PC-9 (cell line): Measurements from ENCODE around the gene RPS15. TPM values are rescaled to one million over a fixed set of nuclear protein-coding genes. Genes with fewer than 3 reads are reported as not detected.

Source experiments
- BruUV-seq: library from RNA; stranded (reverse); fragments of 400-500 nt; replicated peaks from 2 replicates; lab custom pipeline; 2021; lab: Mats Ljungman, UMichigan
- CTCF ChIA-PET: fragments of 300-600 bp; sonication (Branson Sonifier 250); formaldehyde crosslinking; loops from one replicate; lab custom pipeline; 2022; ENCODE audit warnings: antibody characterized with exemption; lab: Charles Lee
- POLR2A ChIA-PET: fragments of 300-600 bp; sonication (Branson Sonifier 250); formaldehyde crosslinking; loops from one replicate; lab custom pipeline; 2022; ENCODE audit warnings: antibody characterized with exemption; ENCODE audit not compliant: unreplicated experiment; lab: Charles Lee
- DNase-seq, 2 experiments: peaks; one replicate each; pipeline versions ENCODE4 v3.0.0 to v3.0.0-alpha.2; 2015 to 2022; ENCODE audit warnings: mixed read lengths in 1 of 2
- H2AFZ ChIP-seq: fragments of 200-600 bp; sonication (generic); 2 replicates; pipeline ENCODE4 v1.8.1; 2017; ENCODE audit warnings: antibody characterized with exemption
- H3F3A ChIP-seq: fragments of 200-600 bp; sonication (generic); 2 replicates; pipeline ENCODE4 v1.8.1; 2017; ENCODE audit warnings: antibody characterized with exemption, mild to moderate bottlenecking, low read depth; ENCODE audit not compliant: insufficient read depth
- H3K27ac ChIP-seq: fragments of 200-600 bp; sonication (generic); 2 replicates; pipeline ENCODE4 v1.6.1; 2016; ENCODE audit warnings: mixed run types
- H3K27me3 ChIP-seq: fragments of 200-600 bp; sonication (generic); 2 replicates; pipeline ENCODE4 v1.6.1; 2016; ENCODE audit warnings: low read depth, mixed run types; ENCODE audit not compliant: insufficient read depth
- H3K36me3 ChIP-seq: fragments of 200-600 bp; sonication (generic); 2 replicates; pipeline ENCODE4 v1.6.1; 2016; ENCODE audit warnings: low read depth, mixed run types
- H3K4me1 ChIP-seq: fragments of 200-600 bp; sonication (generic); replicated peaks from 2 replicates; pipeline ENCODE4 v1.6.1; 2016; ENCODE audit warnings: mixed run types; ENCODE audit not compliant: insufficient read depth
- H3K4me2 ChIP-seq: fragments of 200-600 bp; sonication (generic); 2 replicates; pipeline ENCODE4 v1.6.1; 2017; ENCODE audit warnings: mixed run types
- H3K4me3 ChIP-seq: fragments of 200-600 bp; sonication (generic); 2 replicates; pipeline ENCODE4 v1.6.1; 2016; ENCODE audit warnings: mixed run types
- H3K79me2 ChIP-seq: fragments of 200-600 bp; sonication (generic); 2 replicates; pipeline ENCODE4 v1.6.1; 2017; ENCODE audit warnings: low read depth, mixed run types
- H3K9me2 ChIP-seq: fragments of 200-600 bp; sonication (generic); 2 replicates; pipeline ENCODE4 v1.8.1; 2017; ENCODE audit warnings: mild to moderate bottlenecking; ENCODE audit not compliant: insufficient read depth
- H3K9me3 ChIP-seq: fragments of 200-600 bp; sonication (generic); 2 replicates; pipeline ENCODE4 v1.8.1; 2016; ENCODE audit warnings: low read depth; ENCODE audit not compliant: insufficient read depth
- H4K20me1 ChIP-seq: fragments of 200-600 bp; sonication (generic); 2 replicates; pipeline ENCODE4 v1.8.1; 2017; ENCODE audit not compliant: insufficient read depth
- EZH2 ChIP-seq: fragments of 200-600 bp; sonication (generic); IDR thresholded peaks from 2 replicates; pipeline ENCODE4 v1.8.0; 2017; ENCODE audit warnings: antibody characterized with exemption, low read depth
- intact Hi-C: fragments of 100-400 bp; cut with micrococcal nuclease; formaldehyde crosslinking; loops from one replicate; pipeline ENCODE4 v1.10.0; 2022; ENCODE audit not compliant: unreplicated experiment
- total RNA-seq: library from RNA; stranded (reverse); gene quantifications from 2 replicates; pipeline ENCODE4 v1.2.3, GENCODE V29; 2021
- TF ChIP-seq, protein P1 (sequence below): fragments of 200-600 bp; sonication (generic); conservative IDR thresholded peaks from 2 replicates; pipeline ENCODE4 v1.6.1; 2017; ENCODE audit warnings: mixed run types, antibody characterized with exemption, mild to moderate bottlenecking, moderate library complexity

RPS15 gene
- total RNA-seq, 1 experiment from 2014 or later: 967 TPM

GRCh38 chr19:1447944-1448343, 9.7 kb downstream of the RPS15 start:
- no TSS peak for BruUV-seq
- H3K4me3 ChIP-seq: no peak overlapping the region
- intact Hi-C loops: no loop called here
- peaks cover 20% of the 10 kb centered on the region for H3F3A ChIP-seq
- no peak overlapping the region for H3K4me2 ChIP-seq
- TF ChIP-seq EZH2: no peak
- TF ChIP-seq, protein P1, sequence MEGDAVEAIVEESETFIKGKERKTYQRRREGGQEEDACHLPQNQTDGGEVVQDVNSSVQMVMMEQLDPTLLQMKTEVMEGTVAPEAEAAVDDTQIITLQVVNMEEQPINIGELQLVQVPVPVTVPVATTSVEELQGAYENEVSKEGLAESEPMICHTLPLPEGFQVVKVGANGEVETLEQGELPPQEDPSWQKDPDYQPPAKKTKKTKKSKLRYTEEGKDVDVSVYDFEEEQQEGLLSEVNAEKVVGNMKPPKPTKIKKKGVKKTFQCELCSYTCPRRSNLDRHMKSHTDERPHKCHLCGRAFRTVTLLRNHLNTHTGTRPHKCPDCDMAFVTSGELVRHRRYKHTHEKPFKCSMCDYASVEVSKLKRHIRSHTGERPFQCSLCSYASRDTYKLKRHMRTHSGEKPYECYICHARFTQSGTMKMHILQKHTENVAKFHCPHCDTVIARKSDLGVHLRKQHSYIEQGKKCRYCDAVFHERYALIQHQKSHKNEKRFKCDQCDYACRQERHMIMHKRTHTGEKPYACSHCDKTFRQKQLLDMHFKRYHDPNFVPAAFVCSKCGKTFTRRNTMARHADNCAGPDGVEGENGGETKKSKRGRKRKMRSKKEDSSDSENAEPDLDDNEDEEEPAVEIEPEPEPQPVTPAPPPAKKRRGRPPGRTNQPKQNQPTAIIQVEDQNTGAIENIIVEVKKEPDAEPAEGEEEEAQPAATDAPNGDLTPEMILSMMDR: no peak
- H3K79me2 ChIP-seq: no peaks in the 10 kb centered on the region
- H3K36me3 ChIP-seq: no peaks in the 10 kb centered on the region
- H4K20me1 ChIP-seq: no peaks in the 10 kb centered on the region; the same call in 1 of the 2 replicates
- no peak for DNase-seq
- H3K27ac ChIP-seq: no peak overlapping the region
- no peaks in the 10 kb centered on the region for H3K9me3 ChIP-seq
- H3K4me1 ChIP-seq: peaks cover 10% of the 10 kb centered on the region; the same call in 1 of the 2 replicates
- no peaks in the 10 kb centered on the region for H3K9me2 ChIP-seq
- H3K27me3 ChIP-seq: no peaks in the 10 kb centered on the region
- POLR2A ChIA-PET: no interaction called here
- CTCF ChIA-PET: no interaction called here
- no peak overlapping the region for H2AFZ ChIP-seq

DNA sequence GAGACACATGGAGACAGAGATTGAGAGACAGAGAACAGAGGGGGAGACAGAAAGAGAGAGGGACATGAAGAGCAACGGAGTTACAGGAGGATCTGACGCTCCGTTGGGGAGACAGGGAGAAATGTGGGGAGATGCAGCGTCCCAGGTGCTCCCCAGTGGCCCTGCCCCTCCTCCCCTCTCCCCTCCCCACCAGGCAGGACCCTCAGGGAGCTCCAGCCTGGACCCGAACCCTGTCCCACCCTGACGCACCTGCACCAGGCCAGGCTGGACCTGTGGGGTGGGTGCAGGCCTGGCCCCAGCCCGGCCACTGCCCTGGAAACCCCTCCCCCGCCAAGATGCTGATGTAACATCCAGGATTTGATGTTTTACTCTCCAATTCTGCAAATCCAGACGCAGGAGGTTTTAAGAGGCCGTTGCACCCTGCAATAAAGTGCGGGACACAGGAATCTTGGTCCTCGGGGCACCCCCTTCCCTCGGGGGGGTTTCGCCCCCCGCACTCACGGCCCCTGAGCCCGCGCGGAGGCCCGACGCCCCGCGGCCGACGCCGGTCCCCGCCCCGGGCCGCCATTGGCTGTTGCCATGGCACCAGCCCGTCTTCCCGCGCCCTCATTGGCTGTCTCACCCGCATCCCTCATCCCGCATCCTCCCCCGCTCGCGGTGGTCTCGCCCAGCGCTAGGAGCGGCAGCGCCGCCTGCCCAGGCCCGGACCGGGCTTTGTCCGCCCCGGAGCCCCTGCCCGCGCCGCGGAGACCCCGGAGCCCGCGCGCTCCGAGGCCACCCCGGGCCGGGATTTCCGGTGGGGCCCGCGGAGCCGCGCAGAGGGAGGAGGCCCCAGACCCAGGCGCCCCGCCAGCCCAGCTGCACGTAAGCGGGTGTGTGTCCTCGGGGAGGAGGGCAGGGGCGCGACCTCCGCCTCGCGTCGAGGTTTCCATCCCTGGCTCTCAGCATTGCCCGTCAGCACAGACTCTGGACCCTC, 11.6 kb downstream of the RPS15 start, which contains the start of gene APC2:
Gene APC2 (plus strand): TSS at position 655 of the 976 bp plus-strand sequence. CDS start 2,881 bp downstream, outside the sequence.
- no peaks in the 10 kb centered on the region for H3K27me3 ChIP-seq
- H3K4me2 ChIP-seq: no peak within 1 kb of the TSS
- no peak within 1 kb of the TSS for H3K4me3 ChIP-seq
- no peak within 1 kb of the TSS for H3K27ac ChIP-seq
- H3K36me3 ChIP-seq: no peaks in the 10 kb centered on the region
- POLR2A ChIA-PET: no interaction called here
- no TSS peak for BruUV-seq
- H3K9me2 ChIP-seq: no peaks in the 10 kb centered on the region
- H2AFZ ChIP-seq: no peak within 1 kb of the TSS
- no peaks in the 10 kb centered on the region for H3K9me3 ChIP-seq
- no peaks in the 10 kb centered on the region for H4K20me1 ChIP-seq
- H3K79me2 ChIP-seq: no peaks in the 10 kb centered on the region
- no peak for DNase-seq
- peaks cover 7% of the 10 kb centered on the region for H3F3A ChIP-seq
- intact Hi-C loops: no loop called here
- TF ChIP-seq EZH2: no peak
- TF ChIP-seq, protein P1: no peak
- CTCF ChIA-PET: no interaction called here
- no peaks in the 10 kb centered on the region for H3K4me1 ChIP-seq

DNA sequence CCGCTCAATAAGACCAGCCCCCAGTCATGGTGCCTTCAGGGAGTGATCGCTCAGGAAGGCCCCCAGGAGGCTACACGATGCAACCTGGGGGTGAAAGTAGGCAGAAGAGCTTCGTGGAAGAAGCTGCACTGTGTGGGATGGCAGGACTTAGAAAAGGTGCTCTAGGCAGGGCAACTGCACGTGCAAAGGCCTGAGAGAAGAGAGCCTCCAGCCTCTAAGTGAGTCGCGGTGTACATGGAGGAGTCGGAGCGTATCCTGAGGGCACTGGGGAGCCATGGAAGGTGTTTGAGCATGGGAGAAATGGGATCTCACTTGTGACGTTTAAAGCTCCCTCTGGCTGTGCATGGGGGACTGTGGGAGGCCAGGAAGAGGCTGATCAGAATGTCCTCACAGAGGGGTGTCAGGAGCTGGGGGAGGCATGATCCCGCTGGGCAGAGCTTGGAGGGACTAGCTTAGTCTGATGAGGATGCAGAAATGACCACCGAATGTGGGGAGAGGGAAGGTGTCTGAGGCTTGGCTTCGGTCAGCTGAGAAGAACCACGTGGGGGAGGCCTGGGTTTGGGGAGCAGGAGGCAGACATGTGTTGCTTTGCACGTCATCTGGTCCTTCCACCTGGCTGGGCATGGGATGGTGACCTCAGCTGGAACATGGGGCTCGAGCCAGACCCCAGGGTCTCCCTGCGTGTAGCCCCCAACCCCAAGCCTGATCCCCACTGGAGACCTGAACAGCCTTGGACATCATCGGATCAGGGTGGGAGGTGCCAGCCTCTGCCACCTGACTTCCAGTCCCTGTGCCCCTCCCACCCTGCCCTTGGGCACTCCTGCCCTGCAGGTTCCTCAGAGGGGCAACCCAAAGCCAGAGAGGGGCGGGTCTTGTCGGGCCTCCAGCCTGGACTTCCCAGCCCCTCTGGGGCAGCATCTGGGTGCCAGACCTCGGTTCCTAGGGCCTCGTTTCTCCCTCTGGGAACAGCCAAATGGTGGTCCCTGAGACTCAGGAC, 12.8 kb downstream of the RPS15 start:
- Histone ChIP-seq H3K9me2 (no peaks in the 10 kb centered on the region), H3K79me2 (no peaks in the 10 kb centered on the region), H2AFZ (no peak overlapping the region), H3K27ac (no peak overlapping the region), H3K27me3 (no peaks in the 10 kb centered on the region), H3K36me3 (no peaks in the 10 kb centered on the region), H3K4me3 (no peak overlapping the region), H3F3A (peaks cover 10% of the 10 kb centered on the region), H3K4me1 (no peaks in the 10 kb centered on the region), H3K9me3 (no peaks in the 10 kb centered on the region), H4K20me1 (no peaks in the 10 kb centered on the region), H3K4me2 (no peak overlapping the region)
- no TSS peak for BruUV-seq
- POLR2A ChIA-PET: no interaction called here
- TF ChIP-seq, protein P1: no peak
- TF ChIP-seq EZH2: no peak
- DNase-seq: no peak
- intact Hi-C loops: no loop called here
- CTCF ChIA-PET: no interaction called here
